B cell (primary cell): Measurements from ENCODE around the gene FAM3A. TPM values are rescaled to one million over a fixed set of nuclear protein-coding genes. Genes with fewer than 3 reads are reported as not detected.
A peak's percentile ranks its signal among the peaks of the same experiment; 100 is the strongest.

Experiments
- ATAC-seq: fragments of 200-7000 bp; cut with Tn5 transposase; one replicate; pipeline ENCODE4 v1.10.0; 2021; ENCODE audit warnings: low read depth, mild to moderate bottlenecking, moderate number of reproducible peaks, moderate library complexity
- CTCF ChIA-PET: fragments of 350-600 bp; sonication (Branson Sonifier 250); formaldehyde crosslinking; loops from one replicate; lab custom pipeline; 2021; ENCODE audit warnings: antibody characterized with exemption, inconsistent platforms; lab: Charles Lee
- POLR2A ChIA-PET: fragments of 350-600 bp; sonication (Branson Sonifier 250); formaldehyde crosslinking; loops from one replicate; lab custom pipeline; 2021; ENCODE audit warnings: antibody characterized with exemption; lab: Charles Lee
- DNase-seq: peaks from one replicate; pipeline ENCODE4 v3.0.0; 2013
- H2AFZ ChIP-seq: 2 replicates; pipeline ENCODE4 v1.6.1; 2012; ENCODE audit warnings: mild to moderate bottlenecking, low read depth, low read length; ENCODE audit not compliant: insufficient read depth, poor library complexity, severe bottlenecking
- H3K27ac ChIP-seq, 2 donors: 1 replicate in 1 of 2; 2 replicates in 1 of 2; pipeline ENCODE4 v1.5.1; 2012 to 2013; ENCODE audit warnings: low read length in 2 of 2, mild to moderate bottlenecking in 2 of 2, moderate library complexity in 1 of 2
- H3K27me3 ChIP-seq, 4 experiments: fragments of 200-600 bp in 1 of 4; sonication (generic) in 1 of 4; replicated peaks in 1 of 4; 1 replicate in 2 of 4; 2 replicates in 2 of 4; pipeline versions ENCODE4 v1.6.1 to v1.7.0; 2013 to 2016; ENCODE audit warnings: low read length in 3 of 4, mild to moderate bottlenecking in 2 of 4, mixed read lengths in 1 of 4, moderate library complexity in 1 of 4; ENCODE audit not compliant: insufficient read depth in 4 of 4, control insufficient read depth in 3 of 4; ENCODE audit errors: control extremely low read depth in 1 of 4
- H3K36me3 ChIP-seq, 2 experiments: replicated peaks in 1 of 2; 1 replicate in 1 of 2; 2 replicates in 1 of 2; pipeline versions ENCODE4 v1.6.1 to v1.7.1; 2013; ENCODE audit warnings: low read length in 1 of 2; ENCODE audit not compliant: insufficient read depth in 2 of 2, control insufficient read depth in 1 of 2; ENCODE audit errors: control extremely low read depth in 1 of 2, extremely low read depth in 1 of 2
- H3K4me1 ChIP-seq, 2 donors: fragments of 200-600 bp in 1 of 2; sonication (generic) in 1 of 2; 1 replicate in 1 of 2; 2 replicates in 1 of 2; pipeline versions ENCODE4 v1.5.1 to v1.6.1; 2013 to 2017; ENCODE audit warnings: low read length in 2 of 2; ENCODE audit not compliant: control insufficient read depth in 2 of 2, insufficient read depth in 2 of 2
- H3K4me2 ChIP-seq: replicated peaks from 2 replicates; pipeline ENCODE3; 2012; ENCODE audit warnings: mild to moderate bottlenecking, low read depth, low read length; ENCODE audit not compliant: poor library complexity, severe bottlenecking
- H3K4me3 ChIP-seq, 5 experiments: fragments of 200-600 bp in 1 of 5; sonication (generic) in 1 of 5; 1 replicate in 3 of 5; 2 replicates in 2 of 5; pipeline versions ENCODE4 v1.5.1 to v1.7.0; 2011 to 2016; ENCODE audit warnings: low read length in 4 of 5, mild to moderate bottlenecking in 4 of 5, low read depth in 2 of 5, control low read depth in 1 of 5, moderate library complexity in 1 of 5; ENCODE audit not compliant: insufficient read depth in 1 of 5; ENCODE audit errors: control extremely low read depth in 1 of 5, extremely low read depth in 1 of 5
- H3K79me2 ChIP-seq: fragments of 200-600 bp; sonication (generic); one replicate; pipeline ENCODE4 v1.6.0; 2016; ENCODE audit warnings: low read length; ENCODE audit not compliant: control insufficient read depth, insufficient read depth
- H3K9ac ChIP-seq: fragments of 200-600 bp; sonication (generic); 2 replicates; pipeline ENCODE4 v1.6.1; 2017; ENCODE audit warnings: mild to moderate bottlenecking, low read length, moderate library complexity
- H3K9me3 ChIP-seq, 3 donors: one replicate each; pipeline versions ENCODE4 v1.6.1 to v1.7.1; 2013; ENCODE audit warnings: low read length in 2 of 3; ENCODE audit not compliant: control insufficient read depth in 2 of 3, insufficient read depth in 1 of 3; ENCODE audit errors: control extremely low read depth in 1 of 3
- H4K20me1 ChIP-seq: 2 replicates; pipeline ENCODE4 v1.6.0; 2012; ENCODE audit warnings: mild to moderate bottlenecking, low read length; ENCODE audit not compliant: insufficient read depth, control insufficient read depth, poor library complexity, severe bottlenecking
- H3K27ac Mint-ChIP-seq: one replicate; pipeline ENCODE4 v1.8.0; 2021; ENCODE audit warnings: mixed read lengths
- H3K27me3 Mint-ChIP-seq: one replicate; pipeline ENCODE4 v1.8.0; 2021; ENCODE audit warnings: mixed read lengths
- H3K4me1 Mint-ChIP-seq: one replicate; pipeline ENCODE4 v1.8.0; 2021; ENCODE audit warnings: mixed read lengths
- H3K4me3 Mint-ChIP-seq: one replicate; pipeline ENCODE4 v1.8.0; 2021; ENCODE audit warnings: mixed read lengths
- H3K9me3 Mint-ChIP-seq: one replicate; pipeline ENCODE4 v1.8.0; 2022; ENCODE audit warnings: mixed read lengths; ENCODE audit not compliant: insufficient read depth
- CTCF ChIP-seq: fragments of 200-600 bp; IDR thresholded peaks from one replicate; pipeline ENCODE4 v1.8.0; 2022; ENCODE audit warnings: antibody characterized with exemption, mild to moderate bottlenecking
- EZH2 ChIP-seq: IDR thresholded peaks from 2 replicates; pipeline ENCODE4 v1.6.1; 2012; ENCODE audit warnings: borderline replicate concordance, low read depth, mild to moderate bottlenecking, moderate library complexity, low read length; ENCODE audit not compliant: insufficient read depth, poor library complexity, severe bottlenecking
- WGBS: methylation state at CpG from one replicate; pipeline ENCODE4 v1.1.5; 2013; ENCODE audit warnings: missing lambda C conversion rate; ENCODE audit not compliant: insufficient coverage; 5-methylcytosine and 5-hydroxymethylcytosine counted together
- intact Hi-C: fragments of 100-400 bp; cut with micrococcal nuclease; formaldehyde crosslinking; loops from one replicate; pipeline ENCODE4 v1.10.0; 2022
- polyA plus RNA-seq: library from polyadenylated mRNA; depleted of rRNA; stranded (reverse); fragments of >200 nt; gene quantifications from 2 replicates; pipeline ENCODE4 v1.2.3, GENCODE V29; 2012
- total RNA-seq, 2 donors: library from RNA; stranded (reverse); fragments of 120-200 nt in 1 of 2; gene quantifications; 1 replicate in 1 of 2; 2 replicates in 1 of 2; pipeline versions ENCODE4 v1.2.3 to v1.2.4, GENCODE V29; 2013 to 2022

FAM3A gene
- total and polyA plus RNA-seq, 2 donors (not counting 1 experiment from before 2014, with no cell fraction given), result 39.6 to 59.4 TPM

- CTCF ChIA-PET, result no interaction called here
Observed at GRCh38 chrX:154547245-154548027, 31.4 kb upstream of the FAM3A start, which contains the start of gene IKBKG. Gene IKBKG (plus strand): TSS chrX:154547620. CDS start chrX:154552003, 4,383 bp downstream.

More at GRCh38 chrX:154547245-154548027, 31.4 kb upstream of the FAM3A start, which contains the start of gene IKBKG:
- Histone ChIP-seq H4K20me1 (peaks cover 17% of the 10 kb centered on the region), H3K9ac (peak within 1 kb of the TSS; percentile 82), H3K4me2 (peak within 1 kb of the TSS; percentile 72), H3K79me2 (peaks cover 46% of the 10 kb centered on the region), H3K4me3 (peak within 1 kb of the TSS; percentile 68 to 91 (median 70)), H3K36me3 (peaks cover 0 to 7% of the 10 kb centered on the region in 2 experiments), H2AFZ (peak within 1 kb of the TSS; percentile 60), H3K4me1 (peaks cover 16 to 42% of the 10 kb centered on the region in 2 donors), H3K9me3 (no peaks in the 10 kb centered on the region), H3K27ac (peak within 1 kb of the TSS; percentile 83 to 85), H3K27me3 (no peaks in the 10 kb centered on the region)
- ATAC-seq (peak; percentile 84), DNase-seq (peak; percentile 94)
- Mint-ChIP-seq H3K4me1 (peaks cover 41% of the 10 kb centered on the region), H3K9me3 (no peaks in the 10 kb centered on the region), H3K27me3 (no peaks in the 10 kb centered on the region), H3K27ac (peak within 1 kb of the TSS; percentile 88), H3K4me3 (peak within 1 kb of the TSS; percentile 94)
- no peak for TF ChIP-seq CTCF
- TF ChIP-seq EZH2, result no peak
- intact Hi-C loops, result no loop called here
- under 1% methylated on average over 67 of the region's 69 CpGs for WGBS
- POLR2A ChIA-PET, result interaction anchor here (1.2 to 1.3 kb wide), 2 partner anchors 138 to 149 kb away, joined by 3 to 4 read pairs; partner anchors contain the start of genes DNASE1L1 and RPL10
